ENCODE data around the gene PIK3R6. TPM values are rescaled to one million over a fixed set of nuclear protein-coding genes. Genes with fewer than 3 reads are reported as not detected.
A peak's percentile ranks its signal among the peaks of the same experiment; 100 is the strongest.

PIK3R6 gene
- total RNA-seq, 3 donors from 2014 or later (not counting 1 experiment from before 2014, with no cell fraction given), result 0.84 to 6.3 (median 1.4) TPM

- Histone ChIP-seq H3K4me1 (ENCODE audit: control insufficient read depth, insufficient read depth, low read length) (no peaks in the 10 kb centered on the region), H3K9me3 (ENCODE audit: control insufficient read depth, insufficient read depth, low read length) (no peaks in the 10 kb centered on the region), H3K27me3 (ENCODE audit: control insufficient read depth, insufficient read depth, low read length) (no peaks in the 10 kb centered on the region), H3K27ac (ENCODE audit: low read length) (no peak overlapping the region), H3K4me3 (ENCODE audit: low read length) (no peak overlapping the region), H3K36me3 (ENCODE audit: control insufficient read depth, insufficient read depth, low read length) (no peaks in the 10 kb centered on the region)
- Mint-ChIP-seq H3K4me3 (no peak overlapping the region), H3K9me3 (no peaks in the 10 kb centered on the region), H3K27me3 (ENCODE audit: low read depth in 2 of 2) (no peaks in the 10 kb centered on the region), H3K36me3 (no peaks in the 10 kb centered on the region), H3K4me1 (peaks cover 0 to 6% of the 10 kb centered on the region in 2 donors), H3K27ac (no peak overlapping the region)
- DNase-seq (no peak), ATAC-seq (no peak)
- 91% methylated on average over 10 of the region's 10 CpGs for WGBS (ENCODE audit: insufficient coverage)
- no peak for TF ChIP-seq CTCF (IDR thresholded peaks at IDR 0.05)
- intact Hi-C loops (cut with micrococcal nuclease), result no loop called here
Measured at GRCh38 chr17:8830141-8830540, 37.3 kb downstream of the PIK3R6 start.

GRCh38 chr17:8829036-8829941, 38.2 kb downstream of the PIK3R6 start:
- H3K36me3 Mint-ChIP-seq, result no peaks in the 10 kb centered on the region
- no peaks in the 10 kb centered on the region for H3K27me3 Mint-ChIP-seq (ENCODE audit: low read depth in 2 of 2)
- Histone ChIP-seq H3K4me1 (ENCODE audit: control insufficient read depth, insufficient read depth, low read length) (no peaks in the 10 kb centered on the region), H3K36me3 (ENCODE audit: control insufficient read depth, insufficient read depth, low read length) (no peaks in the 10 kb centered on the region), H3K4me3 (ENCODE audit: low read length) (no peak overlapping the region), H3K9me3 (ENCODE audit: control insufficient read depth, insufficient read depth, low read length) (no peaks in the 10 kb centered on the region), H3K27me3 (ENCODE audit: control insufficient read depth, insufficient read depth, low read length) (no peaks in the 10 kb centered on the region), H3K27ac (ENCODE audit: low read length) (no peak overlapping the region)
- DNase-seq, result no peak
- H3K27ac Mint-ChIP-seq, result no peak overlapping the region
- peaks cover 0 to 6% of the 10 kb centered on the region in 2 donors for H3K4me1 Mint-ChIP-seq
- TF ChIP-seq CTCF (IDR thresholded peaks at IDR 0.05), result no peak
- intact Hi-C loops (cut with micrococcal nuclease), result no loop called here
- H3K9me3 Mint-ChIP-seq, result no peaks in the 10 kb centered on the region
- peak in 1 of 3 donors; percentile 32 for ATAC-seq
- no peak overlapping the region for H3K4me3 Mint-ChIP-seq
- 94% methylated on average over 16 of the region's 16 CpGs for WGBS (ENCODE audit: insufficient coverage)

DNA sequence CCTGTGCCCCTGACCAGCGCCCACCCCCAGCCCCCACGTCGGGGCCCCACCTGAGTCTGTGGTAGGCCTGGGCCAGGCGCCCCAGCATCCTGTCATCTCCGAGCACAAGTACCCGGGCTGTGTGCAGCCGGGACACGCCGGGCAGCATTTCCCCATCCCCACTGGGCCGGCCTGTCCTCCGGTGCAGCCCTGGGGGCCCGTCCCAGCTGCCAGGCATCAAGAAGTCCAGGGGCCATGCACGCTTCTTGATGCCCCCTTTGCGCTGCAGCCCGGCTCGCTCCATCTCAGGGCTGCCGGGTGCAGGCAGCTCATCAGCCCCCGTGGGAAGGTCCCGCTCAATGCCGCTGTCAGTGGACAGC, 39.0 kb downstream of the PIK3R6 start:
- no peak for ATAC-seq
- DNase-seq, result no peak
- Mint-ChIP-seq H3K9me3 (no peaks in the 10 kb centered on the region), H3K4me1 (peaks cover 0 to 6% of the 10 kb centered on the region in 2 donors), H3K4me3 (no peak overlapping the region), H3K27ac (no peak overlapping the region), H3K36me3 (no peaks in the 10 kb centered on the region), H3K27me3 (ENCODE audit: low read depth in 2 of 2) (no peaks in the 10 kb centered on the region)
- intact Hi-C loops (cut with micrococcal nuclease), result no loop called here
- Histone ChIP-seq H3K27ac (ENCODE audit: low read length) (no peak overlapping the region), H3K9me3 (ENCODE audit: control insufficient read depth, insufficient read depth, low read length) (no peaks in the 10 kb centered on the region), H3K27me3 (ENCODE audit: control insufficient read depth, insufficient read depth, low read length) (no peaks in the 10 kb centered on the region), H3K4me3 (ENCODE audit: low read length) (no peak overlapping the region), H3K36me3 (ENCODE audit: control insufficient read depth, insufficient read depth, low read length) (no peaks in the 10 kb centered on the region), H3K4me1 (ENCODE audit: control insufficient read depth, insufficient read depth, low read length) (no peaks in the 10 kb centered on the region)
- WGBS (ENCODE audit: insufficient coverage), result 92% methylated on average over 20 of the region's 20 CpGs
- no peak for TF ChIP-seq CTCF (IDR thresholded peaks at IDR 0.05)

Data from natural killer cell (primary cell).